Measurements from ENCODE around the gene PLXNB1.

Gene PLXNB1

DNA sequence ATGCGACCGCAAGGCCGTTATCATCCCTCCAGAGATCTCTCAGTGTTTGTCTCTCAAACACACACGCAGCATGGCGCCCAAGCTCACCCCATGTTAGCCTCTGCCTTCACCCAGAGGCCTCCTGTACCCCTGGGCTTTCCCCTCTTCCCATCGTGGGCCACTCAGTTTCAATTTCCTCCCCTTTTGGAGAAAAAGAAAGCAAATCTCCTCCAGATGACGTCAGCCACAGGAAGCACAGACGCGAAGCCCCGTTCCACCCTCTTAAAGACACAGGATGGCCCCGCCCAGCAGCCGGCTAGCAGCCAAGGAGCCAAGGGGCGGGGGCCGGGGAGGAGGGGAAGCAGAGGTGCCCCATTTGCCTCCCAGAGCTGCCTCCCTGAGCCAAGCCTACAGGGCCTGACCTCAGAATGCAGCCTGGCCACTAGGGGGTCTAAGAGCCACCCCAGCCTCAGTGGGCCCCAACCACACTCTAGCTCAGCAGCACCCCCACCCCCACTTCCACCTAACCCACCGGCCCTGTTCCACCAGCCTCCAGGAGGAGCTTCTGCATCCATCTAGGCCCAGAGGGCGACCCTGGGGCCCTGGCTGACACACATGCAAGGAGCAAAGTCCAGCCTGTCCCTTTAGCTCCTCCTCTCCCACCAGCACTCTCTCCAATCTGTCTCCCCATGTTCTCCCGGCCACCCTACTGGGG is 43.2 kb upstream of the PLXNB1 start (continued):
- TF ChIP-seq, protein P1, sequence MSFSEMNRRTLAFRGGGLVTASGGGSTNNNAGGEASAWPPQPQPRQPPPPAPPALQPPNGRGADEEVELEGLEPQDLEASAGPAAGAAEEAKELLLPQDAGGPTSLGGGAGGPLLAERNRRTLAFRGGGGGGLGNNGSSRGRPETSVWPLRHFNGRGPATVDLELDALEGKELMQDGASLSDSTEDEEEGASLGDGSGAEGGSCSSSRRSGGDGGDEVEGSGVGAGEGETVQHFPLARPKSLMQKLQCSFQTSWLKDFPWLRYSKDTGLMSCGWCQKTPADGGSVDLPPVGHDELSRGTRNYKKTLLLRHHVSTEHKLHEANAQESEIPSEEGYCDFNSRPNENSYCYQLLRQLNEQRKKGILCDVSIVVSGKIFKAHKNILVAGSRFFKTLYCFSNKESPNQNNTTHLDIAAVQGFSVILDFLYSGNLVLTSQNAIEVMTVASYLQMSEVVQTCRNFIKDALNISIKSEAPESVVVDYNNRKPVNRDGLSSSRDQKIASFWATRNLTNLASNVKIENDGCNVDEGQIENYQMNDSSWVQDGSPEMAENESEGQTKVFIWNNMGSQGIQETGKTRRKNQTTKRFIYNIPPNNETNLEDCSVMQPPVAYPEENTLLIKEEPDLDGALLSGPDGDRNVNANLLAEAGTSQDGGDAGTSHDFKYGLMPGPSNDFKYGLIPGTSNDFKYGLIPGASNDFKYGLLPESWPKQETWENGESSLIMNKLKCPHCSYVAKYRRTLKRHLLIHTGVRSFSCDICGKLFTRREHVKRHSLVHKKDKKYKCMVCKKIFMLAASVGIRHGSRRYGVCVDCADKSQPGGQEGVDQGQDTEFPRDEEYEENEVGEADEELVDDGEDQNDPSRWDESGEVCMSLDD (tag by site-specific recombination; IDR thresholded peaks at IDR 0.05): peak; percentile 74
- TF ChIP-seq ZBTB48 (tag by site-specific recombination; IDR thresholded peaks at IDR 0.05) (peak; percentile 7; the same call in 1 of the 2 replicates), ZNF785 (tag by site-specific recombination; IDR thresholded peaks at IDR 0.05) (no peak), ZNF514 (tag by site-specific recombination; IDR thresholded peaks at IDR 0.05) (no peak), ZNF19 (tag by site-specific recombination; IDR thresholded peaks at IDR 0.05; ENCODE audit: low read depth) (no peak), PATZ1 (tag by site-specific recombination; IDR thresholded peaks at IDR 0.05) (peak; percentile 89), KLF16 (tag by site-specific recombination; IDR thresholded peaks at IDR 0.05) (0 out of 2 replicates have a peak, but pooled peaks have one; percentile 47), GLIS2 (tag by site-specific recombination; IDR thresholded peaks at IDR 0.05) (peak; percentile 87), ZNF626 (tag by site-specific recombination; IDR thresholded peaks at IDR 0.05) (no peak), ZBTB20 (tag by site-specific recombination; IDR thresholded peaks at IDR 0.05) (peak; percentile 62; the same call in 1 of the 2 replicates), ZNF138 (tag by site-specific recombination; IDR thresholded peaks at IDR 0.05; ENCODE audit: borderline replicate concordance) (no peak), ZNF155 (tag by site-specific recombination; IDR thresholded peaks at IDR 0.05) (no peak), GLI4 (tag by site-specific recombination; IDR thresholded peaks at IDR 0.05) (no peak), ZNF501 (tag by site-specific recombination; IDR thresholded peaks at IDR 0.05) (peak; percentile 62; the same call in 1 of the 2 replicates), ZNF660 (tag by site-specific recombination; IDR thresholded peaks at IDR 0.05) (peak; percentile 32; the same call in 1 of the 2 replicates), ZNF10 (tag by site-specific recombination; IDR thresholded peaks at IDR 0.05) (no peak), ZNF423 (tag by site-specific recombination; IDR thresholded peaks at IDR 0.05) (0 out of 2 replicates have a peak, but pooled peaks have one; percentile 20), ZBTB8A (tag by site-specific recombination; IDR thresholded peaks at IDR 0.05) (peak; percentile 49; the same call in 1 of the 2 replicates), ZBTB21 (tag by site-specific recombination; IDR thresholded peaks at IDR 0.05) (peak; percentile 91), ZFP69B (tag by site-specific recombination; IDR thresholded peaks at IDR 0.05) (peak; percentile 51), ZNF561 (tag by site-specific recombination; IDR thresholded peaks at IDR 0.05; ENCODE audit: borderline replicate concordance) (0 out of 2 replicates have a peak, but pooled peaks have one; percentile 58), BCL11B (tag by site-specific recombination; IDR thresholded peaks at IDR 0.05; ENCODE audit: low read depth) (no peak), ZNF629 (tag by site-specific recombination; IDR thresholded peaks at IDR 0.05) (peak; percentile 95), OVOL3 (tag by site-specific recombination; IDR thresholded peaks at IDR 0.05) (no peak)
- TF ChIP-seq, protein P2, sequence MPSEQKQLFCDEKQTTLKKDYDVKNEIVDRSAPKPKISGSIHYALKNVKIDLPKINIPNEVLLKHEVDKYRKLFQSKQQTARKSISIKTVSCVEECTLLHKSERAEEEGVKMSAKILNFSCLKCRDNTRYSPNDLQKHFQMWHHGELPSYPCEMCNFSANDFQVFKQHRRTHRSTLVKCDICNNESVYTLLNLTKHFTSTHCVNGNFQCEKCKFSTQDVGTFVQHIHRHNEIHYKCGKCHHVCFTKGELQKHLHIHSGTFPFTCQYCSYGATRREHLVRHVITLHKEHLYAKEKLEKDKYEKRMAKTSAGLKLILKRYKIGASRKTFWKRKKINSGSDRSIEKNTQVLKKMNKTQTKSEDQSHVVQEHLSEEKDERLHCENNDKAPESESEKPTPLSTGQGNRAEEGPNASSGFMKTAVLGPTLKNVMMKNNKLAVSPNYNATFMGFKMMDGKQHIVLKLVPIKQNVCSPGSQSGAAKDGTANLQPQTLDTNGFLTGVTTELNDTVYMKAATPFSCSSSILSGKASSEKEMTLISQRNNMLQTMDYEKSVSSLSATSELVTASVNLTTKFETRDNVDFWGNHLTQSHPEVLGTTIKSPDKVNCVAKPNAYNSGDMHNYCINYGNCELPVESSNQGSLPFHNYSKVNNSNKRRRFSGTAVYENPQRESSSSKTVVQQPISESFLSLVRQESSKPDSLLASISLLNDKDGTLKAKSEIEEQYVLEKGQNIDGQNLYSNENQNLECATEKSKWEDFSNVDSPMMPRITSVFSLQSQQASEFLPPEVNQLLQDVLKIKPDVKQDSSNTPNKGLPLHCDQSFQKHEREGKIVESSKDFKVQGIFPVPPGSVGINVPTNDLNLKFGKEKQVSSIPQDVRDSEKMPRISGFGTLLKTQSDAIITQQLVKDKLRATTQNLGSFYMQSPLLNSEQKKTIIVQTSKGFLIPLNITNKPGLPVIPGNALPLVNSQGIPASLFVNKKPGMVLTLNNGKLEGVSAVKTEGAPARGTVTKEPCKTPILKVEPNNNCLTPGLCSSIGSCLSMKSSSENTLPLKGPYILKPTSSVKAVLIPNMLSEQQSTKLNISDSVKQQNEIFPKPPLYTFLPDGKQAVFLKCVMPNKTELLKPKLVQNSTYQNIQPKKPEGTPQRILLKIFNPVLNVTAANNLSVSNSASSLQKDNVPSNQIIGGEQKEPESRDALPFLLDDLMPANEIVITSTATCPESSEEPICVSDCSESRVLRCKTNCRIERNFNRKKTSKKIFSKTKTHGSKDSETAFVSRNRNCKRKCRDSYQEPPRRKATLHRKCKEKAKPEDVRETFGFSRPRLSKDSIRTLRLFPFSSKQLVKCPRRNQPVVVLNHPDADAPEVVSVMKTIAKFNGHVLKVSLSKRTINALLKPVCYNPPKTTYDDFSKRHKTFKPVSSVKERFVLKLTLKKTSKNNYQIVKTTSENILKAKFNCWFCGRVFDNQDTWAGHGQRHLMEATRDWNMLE (tag by site-specific recombination; conservative IDR thresholded peaks at IDR 0.05; ENCODE audit: low read depth): no peak; the same call in 1 of the 2 replicates
- TF ChIP-seq, protein P3, sequence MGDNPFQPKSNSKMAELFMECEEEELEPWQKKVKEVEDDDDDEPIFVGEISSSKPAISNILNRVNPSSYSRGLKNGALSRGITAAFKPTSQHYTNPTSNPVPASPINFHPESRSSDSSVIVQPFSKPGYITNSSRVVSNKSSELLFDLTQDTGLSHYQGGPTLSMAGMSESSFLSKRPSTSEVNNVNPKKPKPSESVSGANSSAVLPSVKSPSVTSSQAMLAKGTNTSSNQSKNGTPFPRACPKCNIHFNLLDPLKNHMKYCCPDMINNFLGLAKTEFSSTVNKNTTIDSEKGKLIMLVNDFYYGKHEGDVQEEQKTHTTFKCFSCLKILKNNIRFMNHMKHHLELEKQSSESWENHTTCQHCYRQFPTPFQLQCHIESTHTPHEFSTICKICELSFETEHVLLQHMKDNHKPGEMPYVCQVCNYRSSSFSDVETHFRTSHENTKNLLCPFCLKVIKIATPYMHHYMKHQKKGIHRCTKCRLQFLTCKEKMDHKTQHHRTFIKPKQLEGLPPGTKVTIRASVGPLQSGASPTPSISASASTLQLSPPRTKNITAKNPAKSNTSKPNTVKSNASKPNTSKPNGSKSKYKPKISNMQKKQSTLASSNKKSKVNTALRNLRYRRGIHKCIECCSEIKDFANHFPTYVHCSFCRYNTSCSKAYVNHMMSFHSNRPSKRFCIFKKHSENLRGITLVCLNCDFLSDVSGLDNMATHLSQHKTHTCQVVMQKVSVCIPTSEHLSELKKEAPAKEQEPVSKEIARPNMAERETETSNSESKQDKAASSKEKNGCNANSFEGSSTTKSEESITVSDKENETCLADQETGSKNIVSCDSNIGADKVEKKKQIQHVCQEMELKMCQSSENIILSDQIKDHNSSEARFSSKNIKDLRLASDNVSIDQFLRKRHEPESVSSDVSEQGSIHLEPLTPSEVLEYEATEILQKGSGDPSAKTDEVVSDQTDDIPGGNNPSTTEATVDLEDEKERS (tag by site-specific recombination; IDR thresholded peaks at IDR 0.05): no peak

Measured in HEK293 (cell line).